Tibial nerve (tissue), 4 donors: Measurements from ENCODE around the gene OTOP3. TPM values are rescaled to one million over a fixed set of nuclear protein-coding genes. Genes with fewer than 3 reads are reported as not detected.
A peak's percentile ranks its signal among the peaks of the same experiment; 100 is the strongest.
"Not testable (repeated sequence)": the region's sequence is repeated elsewhere in the genome, so short reads cannot be mapped to it uniquely, and the experiment has no call there.

Source experiments
- DNase-seq, 2 donors: peaks; one replicate each; pipeline ENCODE4 v3.0.0-alpha.2; 2019; ENCODE audit warnings: low spot score in 2 of 2
- H3K27ac ChIP-seq, 4 donors: fragments of 200-600 bp; sonication (generic) in 3 of 4; one replicate each; pipeline ENCODE4 v1.5.1; 2017 to 2019; ENCODE audit warnings: mild to moderate bottlenecking in 1 of 4
- H3K27me3 ChIP-seq, 2 donors: fragments of 200-600 bp; sonication (generic) in 1 of 2; one replicate each; pipeline versions ENCODE4 v1.5.1 to v1.6.0; 2017 to 2019
- H3K36me3 ChIP-seq, 3 donors: fragments of 200-600 bp; sonication (generic); one replicate each; pipeline ENCODE4 v1.5.1; 2018 to 2019
- H3K4me1 ChIP-seq, 4 donors: fragments of 200-600 bp; sonication (generic) in 3 of 4; one replicate each; pipeline ENCODE4 v1.5.1; 2017 to 2019
- H3K4me3 ChIP-seq, 4 donors: fragments of 200-600 bp; sonication (generic) in 3 of 4; one replicate each; pipeline ENCODE4 v1.5.1; 2017 to 2019; ENCODE audit warnings: mild to moderate bottlenecking in 1 of 4, moderate library complexity in 1 of 4
- H3K9me3 ChIP-seq, 4 donors: fragments of 200-600 bp; sonication (generic) in 3 of 4; one replicate each; pipeline ENCODE4 v1.5.1; 2017 to 2019
- CTCF ChIP-seq, 5 experiments: fragments of 200-600 bp in 3 of 5; fragments of 450-650 bp in 2 of 5; sonication (generic) in 3 of 5; IDR thresholded peaks; one replicate each; pipeline ENCODE4 v1.5.1; 2016 to 2019; ENCODE audit warnings: antibody characterized with exemption in 5 of 5, mild to moderate bottlenecking in 3 of 5, moderate library complexity in 2 of 5
- EP300 ChIP-seq, 2 donors: sonication (generic); formaldehyde crosslinking; IDR thresholded peaks; one replicate each; pipeline ENCODE4 v1.6.1; 2017; ENCODE audit warnings: antibody characterized with exemption in 2 of 2, mild to moderate bottlenecking in 1 of 2
- POLR2A ChIP-seq, 2 donors: fragments of 450-650 bp; IDR thresholded peaks; one replicate each; pipeline ENCODE4 v1.6.1; 2017; ENCODE audit warnings: antibody characterized with exemption in 2 of 2, mild to moderate bottlenecking in 2 of 2, moderate library complexity in 2 of 2
- WGBS, 2 donors: methylation state at CpG; one replicate each; pipeline ENCODE4 v1.1.5; 2018; 5-methylcytosine and 5-hydroxymethylcytosine counted together
- total RNA-seq, 4 donors: library from RNA; depleted of rRNA; stranded (reverse); fragments of >200 nt; gene quantifications; one replicate each; pipeline ENCODE4 v1.1.0, GENCODE V29; 2016

OTOP3 gene
- total RNA-seq, 4 donors from 2014 or later, result not detected

GRCh38 chr17:74964246-74964761, 28.6 kb downstream of the OTOP3 start:
- no peak for TF ChIP-seq CTCF (IDR thresholded peaks at IDR 0.05)
- no peak for TF ChIP-seq POLR2A (IDR thresholded peaks at IDR 0.05)
- no peak for TF ChIP-seq EP300 (IDR thresholded peaks at IDR 0.05)
- H3K4me3 ChIP-seq, result no peak overlapping the region
- H3K36me3 ChIP-seq, result no peaks in the 10 kb centered on the region
- H3K9me3 ChIP-seq, result no peaks in the 10 kb centered on the region
- peaks cover 0 to 6% (median 0%) of the 10 kb centered on the region in 4 donors for H3K4me1 ChIP-seq
- H3K27me3 ChIP-seq, result no peaks in the 10 kb centered on the region
- 85 to 86% methylated on average over 9 to 12 of the region's 12 CpGs for WGBS, 2 donors
- H3K27ac ChIP-seq, result no peak overlapping the region
- DNase-seq, result no peak

- no peak for DNase-seq
- no peaks in the 10 kb centered on the region for H3K36me3 ChIP-seq
- TF ChIP-seq EP300 (IDR thresholded peaks at IDR 0.05) (no peak), POLR2A (IDR thresholded peaks at IDR 0.05) (no peak), CTCF (IDR thresholded peaks at IDR 0.05) (no peak)
- H3K4me3 ChIP-seq, result no peak overlapping the region
- peaks cover 0 to 6% (median 0%) of the 10 kb centered on the region in 4 donors for H3K4me1 ChIP-seq
- H3K9me3 ChIP-seq, result no peaks in the 10 kb centered on the region
- peaks cover 0 to 2% of the 10 kb centered on the region in 2 donors for H3K27me3 ChIP-seq
- H3K27ac ChIP-seq, result no peak overlapping the region
- 81 to 82% methylated on average over 14 of the region's 14 CpGs for WGBS, 2 donors
Observed at GRCh38 chr17:74964988-74965622, 29.4 kb downstream of the OTOP3 start.

- Histone ChIP-seq H3K9me3 (no peaks in the 10 kb centered on the region), H3K4me3 (no peak overlapping the region), H3K36me3 (no peaks in the 10 kb centered on the region), H3K27ac (no peak overlapping the region), H3K27me3 (peaks cover 0 to 31% of the 10 kb centered on the region in 2 donors), H3K4me1 (peaks cover 0 to 16% (median 11%) of the 10 kb centered on the region in 4 donors)
- WGBS, 2 donors, result 82 to 88% methylated on average over 4 to 5 of the region's 5 CpGs
- TF ChIP-seq POLR2A (IDR thresholded peaks at IDR 0.05) (no peak), EP300 (IDR thresholded peaks at IDR 0.05) (no peak), CTCF (IDR thresholded peaks at IDR 0.05) (no peak)
- DNase-seq, result no peak
Observed at GRCh38 chr17:74968361-74968780, 32.7 kb downstream of the OTOP3 start.

GRCh38 chr17:74969501-74969900, 33.8 kb downstream of the OTOP3 start:
- 96% methylated on average over 5 of the region's 5 CpGs for WGBS, 2 donors

GRCh38 chr17:74970395-74970794, 34.7 kb downstream of the OTOP3 start:
- TF ChIP-seq CTCF (IDR thresholded peaks at IDR 0.05), result no peak
- no peak for TF ChIP-seq EP300 (IDR thresholded peaks at IDR 0.05)
- no peak for TF ChIP-seq POLR2A (IDR thresholded peaks at IDR 0.05)
- 75 to 80% methylated on average over 3 of the region's 3 CpGs for WGBS, 2 donors
- peaks cover 0 to 36% of the 10 kb centered on the region in 2 donors for H3K27me3 ChIP-seq
- peaks cover 0 to 16% (median 11%) of the 10 kb centered on the region in 4 donors for H3K4me1 ChIP-seq
- DNase-seq, result no peak
- H3K27ac ChIP-seq, result no peak overlapping the region
- peak overlapping the region in 1 of 4 donors; percentile 55 for H3K4me3 ChIP-seq
- no peaks in the 10 kb centered on the region for H3K9me3 ChIP-seq
- no peaks in the 10 kb centered on the region for H3K36me3 ChIP-seq

More at GRCh38 chr17:74969501-74969900, 33.8 kb downstream of the OTOP3 start:
- not testable (repeated sequence) for H3K27ac ChIP-seq, H3K9me3 ChIP-seq, DNase-seq, H3K4me3 ChIP-seq, H3K36me3 ChIP-seq
- H3K27me3 ChIP-seq, result peaks cover 0 to 36% of the 10 kb centered on the region in 2 donors
- H3K4me1 ChIP-seq, result peaks cover 0 to 16% (median 11%) of the 10 kb centered on the region in 4 donors
